ENCODE measurements around the gene ARPC4. TPM values are rescaled to one million over a fixed set of nuclear protein-coding genes. Genes with fewer than 3 reads are reported as not detected.
A peak's percentile ranks its signal among the peaks of the same experiment; 100 is the strongest.

The ARPC4 gene
- total RNA-seq, 4 donors from 2014 or later = 129 to 191 (median 164) TPM

- DNase-seq (ENCODE audit: extremely low spot score) = no peak
- WGBS = 71% methylated on average over 12 of the region's 12 CpGs
- Histone ChIP-seq H3K27ac (replicated peaks in 1 of 4) (no peak overlapping the region), H3K4me1 (peaks cover 6 to 12% (median 10%) of the 10 kb centered on the region in 4 donors), H3K4me3 (no peak overlapping the region), H3K27me3 (no peaks in the 10 kb centered on the region), H3K9me3 (no peaks in the 10 kb centered on the region), H3K36me3 (peaks cover 36 to 89% (median 79%) of the 10 kb centered on the region in 4 donors)
- intact Hi-C loops (cut with DNase I) = no loop called here
- no peak for TF ChIP-seq POLR2AphosphoS5 (IDR thresholded peaks at IDR 0.05)
- no peak for TF ChIP-seq CTCF (IDR thresholded peaks at IDR 0.05)
- no peak for TF ChIP-seq POLR2A (IDR thresholded peaks at IDR 0.05; ENCODE audit: low read depth)
- no peak for TF ChIP-seq EP300 (IDR thresholded peaks at IDR 0.05)
Observed at GRCh38 chr3:9837701-9838582, 45.1 kb downstream of the ARPC4 start.

GRCh38 chr3:9838856-9839255 is 46.0 kb downstream of the ARPC4 start:
- Histone ChIP-seq H3K4me3 (no peak overlapping the region), H3K4me1 (peaks cover 8 to 17% (median 13%) of the 10 kb centered on the region in 4 donors), H3K27ac (replicated peaks in 1 of 4) (no peak overlapping the region), H3K27me3 (no peaks in the 10 kb centered on the region), H3K9me3 (no peaks in the 10 kb centered on the region), H3K36me3 (peaks cover 30 to 80% (median 70%) of the 10 kb centered on the region in 4 donors)
- intact Hi-C loops (cut with DNase I) = no loop called here
- 70% methylated on average over 3 of the region's 4 CpGs for WGBS
- DNase-seq (ENCODE audit: extremely low spot score) = no peak
- TF ChIP-seq POLR2A (IDR thresholded peaks at IDR 0.05; ENCODE audit: low read depth) = no peak
- no peak for TF ChIP-seq POLR2AphosphoS5 (IDR thresholded peaks at IDR 0.05)
- TF ChIP-seq CTCF (IDR thresholded peaks at IDR 0.05) = no peak
- no peak for TF ChIP-seq EP300 (IDR thresholded peaks at IDR 0.05)

GRCh38 chr3:9841015-9841414 is 48.1 kb downstream of the ARPC4 start:
- H3K27ac ChIP-seq (replicated peaks in 1 of 4) = no peak overlapping the region
- no peak overlapping the region for H3K4me3 ChIP-seq
- peaks cover 14 to 59% (median 50%) of the 10 kb centered on the region in 4 donors for H3K36me3 ChIP-seq
- no peak for TF ChIP-seq POLR2A (IDR thresholded peaks at IDR 0.05; ENCODE audit: low read depth)
- no peak for TF ChIP-seq POLR2AphosphoS5 (IDR thresholded peaks at IDR 0.05)
- no peak for TF ChIP-seq CTCF (IDR thresholded peaks at IDR 0.05)
- no peak for TF ChIP-seq EP300 (IDR thresholded peaks at IDR 0.05)
- H3K4me1 ChIP-seq = peaks cover 12 to 22% (median 18%) of the 10 kb centered on the region in 4 donors
- no peaks in the 10 kb centered on the region for H3K9me3 ChIP-seq
- intact Hi-C loops (cut with DNase I) = no loop called here
- H3K27me3 ChIP-seq = no peaks in the 10 kb centered on the region
- DNase-seq (ENCODE audit: extremely low spot score) = no peak
- 94% methylated on average over 8 of the region's 8 CpGs for WGBS

- under 1% methylated on average over 22 of the region's 42 CpGs for WGBS
- intact Hi-C loops (cut with DNase I) = no loop called here
- H3K27ac ChIP-seq (replicated peaks in 1 of 4) = peak within 1 kb of the TSS; percentile 80 to 92 (median 86)
- H3K4me1 ChIP-seq = peaks cover 12 to 22% (median 18%) of the 10 kb centered on the region in 4 donors
- H3K9me3 ChIP-seq = no peaks in the 10 kb centered on the region
- H3K36me3 ChIP-seq = peaks cover 7 to 33% (median 31%) of the 10 kb centered on the region in 4 donors
- TF ChIP-seq POLR2AphosphoS5 (IDR thresholded peaks at IDR 0.05) (peak; percentile 90 to 93), POLR2A (IDR thresholded peaks at IDR 0.05; ENCODE audit: low read depth) (peak; percentile 9), CTCF (IDR thresholded peaks at IDR 0.05) (peak in 1 of 3 experiments; percentile 4), EP300 (IDR thresholded peaks at IDR 0.05) (no peak)
- peak; percentile 99 for DNase-seq (ENCODE audit: extremely low spot score)
- peak within 1 kb of the TSS; percentile 58 to 84 (median 68) for H3K4me3 ChIP-seq
- no peaks in the 10 kb centered on the region for H3K27me3 ChIP-seq
Observed at GRCh38 chr3:9843715-9844438, 51.0 kb downstream of the ARPC4 start, which contains the start of gene RPUSD3. Gene RPUSD3 (minus strand): TSS chr3:9844008. CDS start chr3:9843990, 18 bp downstream.

Data from esophagus muscularis mucosa (tissue), 4 donors.